BE2C (cell line): ENCODE results near the gene PROM1.

Experiments
- DNase-seq: peaks from one replicate; pipeline ENCODE4 v3.0.0-alpha.2; 2020
- H3K27me3 ChIP-seq: fragments of 250-450 bp; sonication (Bioruptor Pico); 2 replicates; pipeline ENCODE4 v1.5.1; 2020; ENCODE audit warnings: mild to moderate bottlenecking
- H3K36me3 ChIP-seq: fragments of 250-450 bp; sonication (Bioruptor Pico); 2 replicates; pipeline ENCODE4 v1.5.1; 2020; ENCODE audit warnings: mild to moderate bottlenecking
- H3K4me1 ChIP-seq: fragments of 250-450 bp; sonication (Bioruptor Pico); 2 replicates; pipeline ENCODE4 v1.5.1; 2020
- H3K4me3 ChIP-seq: 2 replicates; pipeline ENCODE4 v1.5.1; 2011; ENCODE audit warnings: low read depth, low read length
- H3K9me3 ChIP-seq: fragments of 250-450 bp; sonication (Bioruptor Pico); 2 replicates; pipeline ENCODE4 v1.5.1; 2020
- TF ChIP-seq, protein P1 (sequence below): IDR thresholded peaks from 2 replicates; pipeline ENCODE4 v1.5.1; 2012; ENCODE audit warnings: mild to moderate bottlenecking, low read depth, low read length

Gene PROM1

DNA sequence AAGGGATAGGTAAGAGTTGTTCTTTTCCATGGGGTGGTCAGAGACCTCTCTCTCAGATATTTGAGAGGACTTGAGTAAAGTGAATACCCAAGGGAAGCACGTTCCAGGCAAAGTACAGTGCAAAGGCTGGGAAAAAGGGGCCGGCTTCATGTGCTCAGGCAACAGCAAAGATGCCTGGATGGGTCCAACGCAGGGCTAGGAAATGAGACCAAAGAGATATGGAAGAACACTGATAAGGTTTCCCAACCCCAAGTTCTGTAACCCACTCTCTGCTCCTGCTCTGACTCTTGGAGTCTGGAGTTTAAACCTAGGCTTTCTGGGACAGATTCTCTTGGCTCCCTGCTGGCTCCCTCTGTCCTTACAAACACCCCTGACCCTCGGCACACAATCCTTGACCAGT, 36.2 kb upstream of the PROM1 start:
- DNase-seq, result no peak
- Histone ChIP-seq H3K4me1 (no peaks in the 10 kb centered on the region), H3K9me3 (no peaks in the 10 kb centered on the region), H3K4me3 (no peak overlapping the region), H3K36me3 (no peaks in the 10 kb centered on the region), H3K27me3 (no peaks in the 10 kb centered on the region)
- TF ChIP-seq, protein P1, sequence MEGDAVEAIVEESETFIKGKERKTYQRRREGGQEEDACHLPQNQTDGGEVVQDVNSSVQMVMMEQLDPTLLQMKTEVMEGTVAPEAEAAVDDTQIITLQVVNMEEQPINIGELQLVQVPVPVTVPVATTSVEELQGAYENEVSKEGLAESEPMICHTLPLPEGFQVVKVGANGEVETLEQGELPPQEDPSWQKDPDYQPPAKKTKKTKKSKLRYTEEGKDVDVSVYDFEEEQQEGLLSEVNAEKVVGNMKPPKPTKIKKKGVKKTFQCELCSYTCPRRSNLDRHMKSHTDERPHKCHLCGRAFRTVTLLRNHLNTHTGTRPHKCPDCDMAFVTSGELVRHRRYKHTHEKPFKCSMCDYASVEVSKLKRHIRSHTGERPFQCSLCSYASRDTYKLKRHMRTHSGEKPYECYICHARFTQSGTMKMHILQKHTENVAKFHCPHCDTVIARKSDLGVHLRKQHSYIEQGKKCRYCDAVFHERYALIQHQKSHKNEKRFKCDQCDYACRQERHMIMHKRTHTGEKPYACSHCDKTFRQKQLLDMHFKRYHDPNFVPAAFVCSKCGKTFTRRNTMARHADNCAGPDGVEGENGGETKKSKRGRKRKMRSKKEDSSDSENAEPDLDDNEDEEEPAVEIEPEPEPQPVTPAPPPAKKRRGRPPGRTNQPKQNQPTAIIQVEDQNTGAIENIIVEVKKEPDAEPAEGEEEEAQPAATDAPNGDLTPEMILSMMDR, result no peak

DNA sequence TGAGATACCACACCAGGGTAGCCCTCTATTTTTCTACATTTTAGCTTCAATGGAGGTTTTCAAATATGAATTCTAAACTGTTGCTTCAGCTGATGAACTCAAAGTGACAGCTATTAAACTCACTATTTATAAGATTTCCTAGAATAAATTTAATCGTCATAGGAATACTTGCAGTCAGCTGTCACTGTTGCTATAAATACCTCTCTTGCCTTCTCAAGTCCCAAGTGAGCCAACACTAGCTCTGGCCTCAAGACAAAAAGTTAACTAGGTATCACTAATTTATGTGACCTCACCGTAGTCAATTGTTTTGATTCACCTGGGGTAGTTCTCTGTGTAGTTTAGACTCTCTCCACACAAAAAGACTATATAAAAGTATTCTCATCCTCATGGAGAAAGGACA, 34.3 kb upstream of the PROM1 start:
- Histone ChIP-seq H3K4me3 (no peak overlapping the region), H3K9me3 (no peaks in the 10 kb centered on the region), H3K4me1 (no peaks in the 10 kb centered on the region), H3K27me3 (no peaks in the 10 kb centered on the region), H3K36me3 (no peaks in the 10 kb centered on the region)
- TF ChIP-seq, protein P1, result no peak
- DNase-seq, result no peak

DNA sequence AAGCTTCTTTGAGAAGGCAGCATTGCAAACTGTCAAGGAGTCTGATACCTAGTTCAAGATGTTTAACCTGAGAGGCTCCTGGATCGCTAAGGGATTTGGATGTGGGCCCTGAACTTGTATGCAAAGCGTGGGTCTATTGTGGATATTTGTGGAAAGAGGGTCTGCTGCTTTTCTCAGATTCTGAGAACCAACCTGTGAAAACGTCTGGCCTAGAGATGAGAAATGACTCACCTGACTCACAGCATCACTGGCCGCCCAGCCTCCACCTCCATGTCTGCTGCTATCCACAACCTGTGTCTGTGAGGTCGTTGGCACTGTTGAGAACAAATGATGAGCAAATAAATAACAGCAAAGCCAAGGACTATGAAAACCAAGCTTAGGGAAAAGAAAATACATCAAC, 33.3 kb upstream of the PROM1 start:
- Histone ChIP-seq H3K4me3 (no peak overlapping the region), H3K9me3 (no peaks in the 10 kb centered on the region), H3K4me1 (no peaks in the 10 kb centered on the region), H3K27me3 (no peaks in the 10 kb centered on the region), H3K36me3 (no peaks in the 10 kb centered on the region)
- DNase-seq, result no peak
- TF ChIP-seq, protein P1, result no peak

DNA sequence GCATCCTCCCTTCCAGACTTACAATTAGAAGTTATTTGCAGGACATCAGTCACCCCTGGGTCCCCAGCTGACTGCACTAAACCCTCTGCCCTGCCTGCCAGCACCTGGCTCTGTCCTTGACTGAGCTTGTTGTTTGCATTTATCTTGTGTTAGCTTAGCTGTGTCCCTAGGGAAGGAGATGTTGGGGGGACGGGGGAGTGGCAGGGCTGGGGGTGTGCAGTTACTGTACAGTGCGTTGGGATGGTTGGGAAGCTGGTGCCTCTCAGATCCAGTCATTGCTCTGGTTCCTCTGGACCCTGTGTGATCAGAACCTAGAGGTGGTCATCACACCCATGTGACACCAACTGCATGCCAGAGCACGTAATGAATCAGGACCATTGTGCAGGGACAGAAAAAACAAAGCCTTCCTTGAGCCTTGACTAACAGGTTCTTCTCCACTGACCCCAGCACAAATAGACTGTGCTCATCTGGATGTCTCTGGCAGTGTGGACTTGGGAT, 32.7 kb upstream of the PROM1 start:
- Histone ChIP-seq H3K4me3 (no peak overlapping the region), H3K9me3 (no peaks in the 10 kb centered on the region), H3K4me1 (no peaks in the 10 kb centered on the region), H3K36me3 (no peaks in the 10 kb centered on the region), H3K27me3 (no peaks in the 10 kb centered on the region)
- no peak for DNase-seq
- TF ChIP-seq, protein P1, result no peak

DNA sequence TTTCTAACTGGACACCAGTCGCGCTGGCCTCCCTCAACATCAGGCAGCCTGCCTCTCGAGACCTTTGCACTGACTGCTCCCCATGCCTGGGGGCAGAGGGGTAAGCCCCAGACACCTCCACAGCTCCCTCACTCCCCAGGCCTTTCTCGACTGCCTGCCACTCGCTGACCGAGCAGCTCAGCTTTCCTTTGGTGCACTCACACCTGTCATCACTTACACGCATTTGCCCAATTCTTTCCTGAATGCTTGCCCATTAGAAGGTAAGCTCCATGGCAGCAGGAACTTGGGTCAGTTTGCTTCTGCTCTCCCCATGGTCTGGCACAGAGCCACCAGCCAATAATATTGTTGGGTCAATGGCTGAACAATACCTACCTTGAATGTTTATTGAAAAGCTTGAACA, 32.2 kb upstream of the PROM1 start:
- Histone ChIP-seq H3K4me1 (no peaks in the 10 kb centered on the region), H3K9me3 (no peaks in the 10 kb centered on the region), H3K36me3 (no peaks in the 10 kb centered on the region), H3K4me3 (no peak overlapping the region), H3K27me3 (no peaks in the 10 kb centered on the region)
- TF ChIP-seq, protein P1, result no peak
- DNase-seq, result no peak

DNA sequence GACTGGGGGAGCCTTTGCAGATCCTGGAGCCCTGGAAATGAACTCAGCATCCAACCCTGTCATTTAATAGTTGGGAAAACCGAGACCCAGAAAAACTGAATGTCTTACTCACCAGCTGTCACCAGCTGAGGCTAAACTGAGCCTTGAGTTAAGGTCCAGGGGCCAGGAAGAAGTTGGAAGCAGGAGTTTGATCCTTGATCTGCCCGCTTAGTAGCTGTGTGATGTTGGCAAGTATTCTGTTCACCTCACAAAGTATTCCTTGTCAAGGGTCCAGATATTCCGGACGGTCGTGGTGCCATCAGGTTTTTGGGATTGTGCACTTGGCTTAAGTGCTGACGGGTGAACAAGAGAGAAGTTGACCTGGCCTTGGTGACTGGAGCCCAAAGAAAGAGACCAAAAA, 30.7 kb upstream of the PROM1 start:
- H3K27me3 ChIP-seq, result no peaks in the 10 kb centered on the region
- no peaks in the 10 kb centered on the region for H3K9me3 ChIP-seq
- no peaks in the 10 kb centered on the region for H3K36me3 ChIP-seq
- no peak for DNase-seq
- TF ChIP-seq, protein P1, result no peak
- H3K4me1 ChIP-seq, result no peaks in the 10 kb centered on the region
- no peak overlapping the region for H3K4me3 ChIP-seq
